SK-N-MC (cell line): ENCODE data around the gene GRPR.

Experiments used
- EZH2 ChIP-seq: fragments of 200-600 bp; sonication (generic); IDR thresholded peaks from one replicate; pipeline ENCODE4 v1.6.1; 2017; ENCODE audit warnings: antibody characterized with exemption
- POLR2AphosphoS5 ChIP-seq: IDR thresholded peaks from 2 replicates; pipeline ENCODE4 v1.6.1; 2012; ENCODE audit warnings: mild to moderate bottlenecking, low read depth, low read length, borderline replicate concordance

DNA sequence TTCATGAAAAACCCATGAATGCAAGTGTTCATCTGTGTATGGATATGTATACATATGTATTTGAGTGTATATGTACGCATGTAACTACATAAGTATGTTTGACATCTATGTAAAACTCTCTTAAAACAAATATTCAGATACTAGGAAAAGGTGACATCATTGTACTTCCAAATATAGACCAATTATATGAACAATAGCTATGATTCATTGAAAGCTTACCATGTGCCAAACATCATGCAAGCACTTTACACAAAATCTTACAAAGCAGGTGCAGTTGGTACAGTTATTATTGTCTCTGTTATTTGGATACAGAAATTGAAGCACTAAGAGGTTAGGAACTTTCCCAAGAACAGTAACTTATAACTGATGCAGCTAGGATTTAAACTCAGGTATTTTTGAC lies 65.3 kb downstream of the GRPR start:
- TF ChIP-seq EZH2 (no peak), POLR2AphosphoS5 (no peak)
